ENCODE measurements around the gene PCDHA1.
A peak's percentile ranks its signal among the peaks of the same experiment; 100 is the strongest.

PCDHA1 gene

DNA sequence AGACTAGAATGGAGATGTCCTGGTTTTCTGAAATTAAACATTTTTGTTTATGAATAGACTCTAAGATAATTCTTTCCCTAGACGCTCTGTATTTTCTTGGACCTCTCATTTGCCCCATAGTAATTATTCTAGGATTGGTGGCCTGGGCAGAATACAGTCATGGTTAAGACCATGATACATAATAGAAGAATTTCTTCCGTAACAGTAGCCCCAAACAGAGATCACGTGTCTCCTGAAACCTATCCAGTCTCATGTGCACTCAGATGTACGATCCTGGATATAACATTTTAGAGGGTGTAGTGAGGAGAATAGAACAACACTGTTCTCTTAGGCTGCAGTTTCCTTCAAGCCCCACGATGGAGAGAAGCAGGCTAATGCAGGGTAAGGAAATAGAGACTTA is 202.7 kb downstream of the PCDHA1 start:
- no peak for DNase-seq (ENCODE audit: low read depth)

DNA sequence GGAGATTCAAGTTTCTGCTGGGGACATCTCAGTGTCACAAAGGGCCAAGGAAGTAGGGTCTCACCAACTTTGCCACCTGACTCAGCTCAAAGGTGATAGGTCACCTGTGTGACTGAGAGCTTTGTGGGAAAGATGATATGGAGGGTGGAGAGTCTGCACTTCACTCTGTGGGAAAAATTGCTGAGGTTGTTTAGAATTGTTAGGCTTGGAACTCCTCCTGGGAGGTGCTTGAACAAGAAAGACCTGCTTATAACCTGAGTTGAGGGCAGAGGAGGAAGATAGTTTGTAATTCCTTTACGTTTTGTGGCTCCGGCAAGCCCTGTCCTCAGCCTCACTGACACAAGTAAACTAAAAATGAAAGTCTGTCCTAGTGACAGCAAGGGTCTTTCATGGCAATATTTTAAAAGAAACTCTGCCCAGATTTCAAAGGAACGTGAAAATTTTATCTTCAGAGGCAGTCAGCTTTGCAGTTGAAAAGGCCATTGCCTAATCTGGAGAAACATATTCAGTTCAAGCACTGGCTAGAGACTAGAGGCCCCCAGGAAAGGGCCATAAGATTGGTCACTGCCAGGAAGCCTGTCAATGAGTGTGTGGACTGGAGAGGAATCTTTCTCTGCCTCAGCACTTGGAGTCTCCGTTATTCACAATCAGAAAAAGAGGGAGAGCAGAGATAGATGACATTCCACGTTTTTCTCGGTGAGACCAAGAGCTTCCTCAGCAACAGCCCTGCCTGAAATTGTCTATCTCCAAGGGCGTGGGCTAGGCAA is 203.5 kb downstream of the PCDHA1 start:
- no peak for DNase-seq (ENCODE audit: low read depth)

DNA sequence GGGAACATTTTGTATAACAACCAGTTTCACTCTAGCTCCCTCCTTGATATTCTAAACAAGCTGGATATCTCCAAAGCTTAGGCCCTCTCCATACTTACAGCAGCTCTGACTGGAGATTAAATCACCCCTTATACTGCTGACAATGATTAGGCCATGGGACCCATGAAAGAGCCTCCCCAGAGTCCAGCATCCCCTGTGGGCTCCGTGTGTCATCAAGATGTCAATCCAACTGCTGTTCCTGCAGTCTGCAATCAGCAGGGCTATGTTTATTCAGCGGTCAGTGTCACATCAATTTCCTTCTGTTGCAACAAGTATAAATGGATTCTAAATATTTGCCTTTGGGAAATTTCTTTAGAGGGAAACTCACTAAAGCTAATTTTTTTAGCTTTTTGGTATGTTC is 206.9 kb downstream of the PCDHA1 start:
- DNase-seq (ENCODE audit: low read depth): no peak

DNA sequence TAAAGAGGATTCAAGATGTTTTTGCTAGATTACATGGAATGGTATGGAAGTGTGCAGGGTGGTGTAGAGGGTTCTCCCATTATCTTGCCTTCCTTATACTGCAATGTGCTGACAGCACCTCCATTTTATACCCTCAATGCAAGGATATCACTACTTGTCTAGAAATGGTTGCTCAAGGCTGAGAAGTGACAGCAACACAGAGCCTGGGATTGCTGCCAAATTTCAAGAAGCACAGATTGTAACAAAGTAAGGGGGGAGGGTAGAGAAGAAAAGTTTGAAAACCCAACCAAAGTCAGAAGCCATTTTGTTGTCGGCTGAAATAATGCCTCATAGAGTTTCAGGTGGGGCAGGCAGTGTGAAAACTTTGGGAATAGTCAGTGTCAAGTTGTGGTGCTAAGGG is 210.1 kb downstream of the PCDHA1 start:
- no peak for DNase-seq (ENCODE audit: low read depth)

DNA sequence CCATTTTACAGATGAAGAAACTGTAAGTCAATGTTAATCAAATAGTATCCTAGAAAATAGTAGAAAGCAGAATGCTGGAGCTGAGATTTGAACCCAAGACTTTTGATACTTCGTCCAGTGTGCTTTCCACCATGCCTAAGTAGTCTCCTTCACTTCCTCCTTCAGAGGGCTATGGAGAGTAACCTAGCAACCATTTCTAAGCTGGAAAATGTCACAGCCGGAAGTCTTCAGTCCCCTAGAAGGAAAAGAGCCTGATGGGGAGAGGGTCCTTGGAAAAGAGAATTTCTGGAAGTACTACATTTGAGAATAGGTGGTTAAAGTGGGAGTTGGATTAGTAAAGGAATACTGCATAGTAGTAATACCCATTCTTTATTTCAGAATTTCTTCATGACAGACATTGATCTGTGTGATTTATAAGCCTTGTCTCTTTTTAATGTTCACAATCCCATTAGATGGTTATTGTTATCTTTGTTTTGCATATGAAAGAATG is 213.0 kb downstream of the PCDHA1 start:
- DNase-seq (ENCODE audit: low read depth): no peak

DNA sequence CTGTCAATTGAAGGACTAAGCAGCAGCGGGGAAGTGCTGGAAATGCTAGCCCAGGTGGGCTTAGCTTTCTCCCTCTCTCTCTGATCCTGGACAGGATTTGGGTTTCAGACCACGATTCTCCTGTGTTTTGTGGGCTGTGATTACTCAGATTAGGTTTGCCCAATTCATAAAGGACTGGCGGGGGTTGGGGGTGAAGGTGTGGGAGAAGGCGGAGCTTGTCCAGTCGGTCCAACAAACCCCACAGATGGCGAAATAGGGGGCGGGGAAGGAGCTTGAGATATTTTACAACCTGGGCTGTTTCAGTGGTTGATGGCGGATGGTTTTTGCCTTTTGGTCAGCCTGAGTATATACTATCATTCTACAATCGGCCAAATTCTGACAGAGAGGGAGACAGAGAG is 215.5 kb downstream of the PCDHA1 start:
- DNase-seq (ENCODE audit: low read depth): no peak

DNA sequence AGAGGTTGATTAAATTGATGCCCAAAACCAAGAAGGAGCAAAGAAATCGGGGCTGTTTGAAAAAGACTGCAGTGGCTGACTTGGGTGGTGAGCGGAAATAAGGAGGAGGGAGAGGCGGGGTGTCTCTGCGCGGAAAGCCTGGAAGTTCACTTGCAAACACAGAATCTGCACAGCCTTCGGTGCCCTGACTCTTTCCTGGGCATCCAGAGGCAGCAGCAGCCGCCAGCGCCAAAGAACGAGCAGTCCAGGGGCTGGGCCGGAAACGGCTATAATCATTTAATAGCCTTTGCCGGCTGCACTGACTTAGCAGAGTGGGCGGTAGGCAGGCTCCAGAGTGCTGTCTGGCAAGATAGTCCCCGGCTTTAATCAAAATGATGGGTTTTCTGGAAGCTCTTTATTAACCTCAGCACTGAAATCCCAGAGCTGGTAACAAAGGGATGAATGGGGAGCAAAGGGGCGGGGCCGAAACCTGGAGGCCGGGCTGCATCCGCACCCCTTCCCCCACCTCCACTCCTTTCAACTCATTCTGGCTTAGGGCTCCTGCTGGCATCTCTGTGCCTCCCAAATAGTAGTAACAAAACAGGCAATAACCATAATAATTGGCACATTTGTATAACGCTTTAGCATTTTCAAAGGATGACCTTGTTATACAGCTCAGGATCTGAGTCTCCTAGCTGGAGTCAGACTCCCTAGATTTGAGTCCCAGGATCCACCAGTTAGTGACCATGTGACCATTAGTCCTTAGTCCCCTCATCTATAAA is 216.1 kb downstream of the PCDHA1 start:
- no peak for DNase-seq (ENCODE audit: low read depth)

DNA sequence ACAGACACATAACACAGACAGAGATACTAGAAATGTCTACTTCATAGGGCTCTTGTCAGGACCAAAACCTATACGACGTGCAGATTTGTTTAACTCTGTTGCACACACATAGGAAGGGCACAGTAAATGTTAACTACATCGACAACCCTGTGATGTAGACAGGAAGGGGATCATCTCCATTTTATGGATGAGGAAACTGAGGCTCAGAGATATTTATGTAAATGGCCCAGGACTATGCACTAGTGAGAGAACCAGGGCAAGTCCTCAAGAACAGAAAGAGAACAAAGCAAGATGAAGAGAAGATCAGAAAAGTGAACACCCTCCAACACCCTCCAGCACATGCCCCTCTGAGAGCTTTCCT is 216.6 kb downstream of the PCDHA1 start:
- no peak for DNase-seq (ENCODE audit: low read depth)

DNA sequence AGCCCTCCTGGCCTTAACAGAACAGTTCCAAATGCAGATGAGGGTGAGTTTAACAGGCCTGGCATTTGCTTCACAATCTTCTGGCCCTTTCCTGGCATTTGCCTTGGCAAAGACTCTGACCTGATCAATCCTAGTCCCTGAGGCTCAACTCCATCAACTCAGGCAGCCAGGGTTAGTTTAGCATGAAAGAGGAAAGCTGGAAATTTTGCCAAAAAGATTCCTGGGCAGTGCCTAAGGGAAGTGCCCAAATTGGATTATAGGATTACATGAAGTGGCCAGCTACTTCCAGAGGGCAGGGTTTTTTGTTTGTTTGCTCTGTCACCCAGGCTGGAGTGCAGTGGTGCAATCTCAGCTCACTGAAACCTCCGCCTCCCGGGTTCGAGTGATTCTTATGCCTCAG is 217.1 kb downstream of the PCDHA1 start:
- no peak for DNase-seq (ENCODE audit: low read depth)

DNA sequence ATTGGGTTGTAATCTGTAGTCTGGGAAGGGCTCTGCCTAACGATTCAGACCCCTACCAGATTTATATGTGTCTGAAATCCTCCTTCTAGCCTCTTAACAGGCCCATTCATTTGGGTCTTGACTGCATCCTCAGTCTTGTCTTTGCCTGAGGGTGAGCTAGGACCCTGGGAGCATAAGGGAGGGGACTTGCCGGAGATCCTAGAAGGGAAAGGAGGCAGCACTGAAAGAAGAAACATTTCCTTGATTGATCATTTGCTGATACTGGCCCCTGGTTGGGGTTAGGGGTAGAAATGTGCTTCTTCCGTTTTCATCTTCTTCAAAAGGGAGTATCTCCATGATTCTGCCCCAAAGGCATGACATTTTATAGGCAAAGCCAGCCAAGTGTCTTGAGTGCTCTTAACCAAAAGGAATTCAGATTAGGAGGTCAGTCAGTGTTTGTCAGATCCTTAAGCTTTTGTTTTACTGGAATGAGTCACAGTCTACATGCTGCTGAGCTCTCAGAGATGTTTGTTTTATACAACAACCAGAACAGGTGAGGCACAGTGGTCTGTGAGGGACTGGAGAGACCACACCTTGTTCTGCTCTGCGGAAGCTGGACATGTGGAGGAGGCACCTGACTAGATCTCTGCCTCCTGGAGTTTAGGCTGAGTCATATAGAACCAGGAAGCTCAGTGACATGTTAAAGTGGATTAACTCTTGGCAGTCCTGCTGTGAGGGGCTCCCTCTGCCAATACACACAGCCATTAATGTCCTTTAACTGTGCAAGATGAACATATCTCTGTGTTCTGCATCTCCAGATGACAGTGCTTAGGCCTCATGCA is 218.1 kb downstream of the PCDHA1 start:
- DNase-seq (ENCODE audit: low read depth): no peak

DNA sequence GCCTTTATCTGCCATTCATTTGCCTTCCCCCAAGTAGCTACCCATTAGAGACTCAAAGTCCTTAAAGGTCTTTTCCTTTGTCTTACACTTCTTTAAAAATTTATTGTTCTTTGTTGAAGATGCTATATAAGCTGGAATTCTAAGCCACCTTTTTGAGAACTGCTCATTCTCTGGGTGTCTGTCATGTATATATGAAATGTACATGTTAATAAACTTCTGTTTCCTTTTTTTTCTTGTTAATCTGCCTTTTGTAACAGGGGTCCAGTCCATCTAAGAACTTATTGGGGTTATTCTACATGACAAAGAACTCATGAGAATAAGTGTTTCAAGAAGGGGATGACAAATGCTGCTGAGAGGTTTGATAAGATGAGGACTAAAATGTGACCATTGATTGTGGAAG is 221.9 kb downstream of the PCDHA1 start:
- DNase-seq (ENCODE audit: low read depth): no peak

DNA sequence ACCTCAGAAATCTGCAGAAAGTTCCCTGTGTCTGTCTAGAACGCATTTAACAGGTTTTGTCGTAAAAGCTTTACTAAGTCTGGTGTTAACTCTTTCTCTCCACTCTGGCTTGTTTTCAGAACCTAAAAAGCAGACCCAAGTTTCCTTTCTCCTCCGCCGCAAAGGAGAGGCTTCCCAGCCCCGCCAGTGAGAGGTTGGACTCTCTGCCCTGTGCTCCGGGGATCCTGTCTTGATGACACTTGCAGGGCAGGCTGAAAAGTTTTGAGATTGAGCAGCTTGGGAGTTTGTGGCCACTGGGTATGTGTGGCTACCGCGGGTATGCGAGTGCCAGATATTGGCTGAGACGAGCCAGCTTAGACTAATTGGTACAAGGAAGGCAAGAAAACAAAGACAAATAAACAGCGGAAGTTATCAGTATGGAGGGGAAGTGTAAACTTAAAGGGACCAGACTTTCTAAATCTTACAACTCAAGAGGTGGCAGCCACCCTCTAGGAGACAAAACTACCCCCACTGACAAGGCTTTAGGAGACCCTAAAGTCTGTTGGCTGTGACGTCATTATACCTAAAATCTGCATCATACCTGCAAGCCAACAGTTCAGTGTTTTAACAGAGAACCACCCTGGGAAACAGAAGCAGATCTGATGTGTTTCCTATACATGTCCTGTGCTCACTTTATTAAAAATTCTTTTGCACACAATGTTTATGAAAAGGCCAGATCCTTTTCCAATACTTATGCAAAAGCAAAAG is 224.3 kb downstream of the PCDHA1 start:
- DNase-seq (ENCODE audit: low read depth): no peak

DNA sequence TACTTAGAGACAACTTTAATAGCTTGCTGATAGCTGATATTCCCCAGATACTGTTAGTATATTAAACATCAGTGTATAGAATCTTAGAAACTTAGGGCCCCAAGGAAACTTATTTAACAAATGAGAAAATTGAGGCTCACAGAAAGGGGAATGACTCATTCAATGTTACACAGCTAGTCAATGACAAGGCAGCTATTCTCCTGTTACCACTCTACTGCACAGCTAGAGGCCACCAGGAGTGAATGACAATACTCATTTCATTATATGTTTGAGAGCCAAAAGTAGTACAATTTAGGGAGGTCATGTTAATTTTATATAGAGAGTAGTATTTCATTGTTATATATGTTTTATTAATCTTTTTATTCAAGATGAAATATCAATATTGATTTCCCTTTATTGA is 232.0 kb downstream of the PCDHA1 start:
- no peak for DNase-seq (ENCODE audit: low read depth)

DNA sequence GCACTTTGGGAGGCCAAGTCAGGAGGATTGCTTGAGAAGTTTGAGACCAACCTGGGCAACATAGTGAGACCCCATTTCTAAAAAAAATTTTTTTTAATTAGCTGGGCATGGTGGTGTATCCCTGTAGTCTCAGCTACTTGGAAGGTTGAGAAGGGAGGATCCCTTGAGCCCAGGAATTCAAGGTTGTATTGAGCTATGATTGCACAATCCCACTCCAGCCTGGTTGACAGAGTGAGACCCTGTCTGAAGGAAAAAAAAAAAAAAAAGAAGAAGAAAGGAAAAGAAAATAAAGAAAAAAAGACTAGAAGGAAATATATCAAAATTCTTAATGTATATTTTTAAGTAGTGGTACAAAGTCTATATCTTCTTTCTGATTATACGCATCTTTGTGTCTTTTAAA is 236.4 kb downstream of the PCDHA1 start:
- no peak for DNase-seq (ENCODE audit: low read depth)

DNA sequence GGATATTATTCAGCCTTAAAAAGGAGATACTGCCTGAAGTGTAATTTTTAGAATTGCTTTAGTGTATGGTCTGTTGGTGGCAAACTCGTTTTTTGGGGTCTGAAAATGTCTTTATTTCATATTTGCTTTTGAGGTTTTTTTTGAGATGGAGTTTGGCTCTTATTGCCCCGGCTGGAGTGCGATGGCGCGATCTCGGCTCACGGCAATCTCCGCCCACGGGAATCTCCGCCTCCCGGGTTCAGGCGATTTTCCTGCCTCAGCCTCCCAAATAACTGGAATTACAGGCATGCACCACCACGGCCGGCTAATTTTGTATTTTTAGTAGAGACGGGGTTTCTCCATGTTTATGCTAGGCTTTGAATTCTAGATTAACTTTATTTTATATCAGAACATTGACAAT is 245.1 kb downstream of the PCDHA1 start:
- DNase-seq (ENCODE audit: low read depth): no peak

DNA sequence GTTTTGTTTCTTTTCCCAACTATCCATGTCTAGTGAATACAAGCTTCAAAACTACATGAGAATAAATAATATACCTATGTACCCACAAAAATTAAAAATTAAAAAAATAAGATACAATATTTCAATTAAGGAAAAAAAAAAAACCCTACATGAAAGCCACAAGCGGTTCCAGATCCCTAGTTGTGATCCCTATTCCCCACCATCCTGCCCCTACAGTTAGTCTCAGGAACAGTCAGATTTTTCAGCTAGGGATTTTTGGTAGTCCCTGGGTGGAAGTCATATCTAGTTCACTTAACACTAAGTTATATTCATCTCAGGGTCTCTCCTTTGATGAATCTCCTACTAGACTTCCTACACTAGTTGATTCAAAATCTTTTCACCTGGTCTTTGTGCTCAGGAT is 246.7 kb downstream of the PCDHA1 start:
- no peak for DNase-seq (ENCODE audit: low read depth)

DNA sequence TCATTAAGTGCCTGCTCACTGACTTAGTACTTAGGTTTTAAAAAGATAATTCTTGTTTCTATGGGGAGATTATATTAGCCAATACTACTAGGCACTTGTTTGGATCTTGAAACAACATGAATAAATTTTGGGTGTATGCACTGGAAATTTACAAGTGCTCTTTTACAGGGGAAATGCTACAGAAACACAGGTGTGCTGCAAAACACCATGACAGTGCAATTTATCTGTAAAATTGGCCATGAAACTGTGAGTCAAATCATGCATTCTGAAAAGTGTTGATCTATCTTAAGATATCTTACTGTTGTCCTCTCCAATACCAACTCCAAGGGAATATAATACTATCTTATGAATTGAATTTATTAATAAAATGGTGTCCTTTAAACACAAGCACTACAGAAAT is 253.1 kb downstream of the PCDHA1 start:
- DNase-seq (ENCODE audit: low read depth): no peak

DNA sequence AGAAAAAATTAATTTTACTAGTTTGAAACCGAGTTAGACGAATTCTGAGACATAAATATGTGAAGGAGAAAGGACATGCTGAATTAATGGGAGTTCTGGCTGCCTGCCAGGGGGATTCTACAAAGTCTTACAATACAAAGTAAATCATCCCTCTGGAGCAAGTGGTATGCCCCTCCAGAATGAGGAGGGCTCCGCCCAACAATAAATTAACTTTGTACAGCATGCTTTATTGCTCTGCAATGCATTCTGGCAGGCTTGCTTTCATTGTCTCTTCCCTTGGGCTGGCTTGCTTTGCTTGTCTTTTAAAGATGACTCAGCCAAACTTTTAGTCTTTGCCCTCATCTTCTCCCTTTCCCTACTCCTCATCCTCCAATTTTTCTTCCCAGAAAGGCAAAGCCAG is 253.6 kb downstream of the PCDHA1 start:
- DNase-seq (ENCODE audit: low read depth): no peak

DNA sequence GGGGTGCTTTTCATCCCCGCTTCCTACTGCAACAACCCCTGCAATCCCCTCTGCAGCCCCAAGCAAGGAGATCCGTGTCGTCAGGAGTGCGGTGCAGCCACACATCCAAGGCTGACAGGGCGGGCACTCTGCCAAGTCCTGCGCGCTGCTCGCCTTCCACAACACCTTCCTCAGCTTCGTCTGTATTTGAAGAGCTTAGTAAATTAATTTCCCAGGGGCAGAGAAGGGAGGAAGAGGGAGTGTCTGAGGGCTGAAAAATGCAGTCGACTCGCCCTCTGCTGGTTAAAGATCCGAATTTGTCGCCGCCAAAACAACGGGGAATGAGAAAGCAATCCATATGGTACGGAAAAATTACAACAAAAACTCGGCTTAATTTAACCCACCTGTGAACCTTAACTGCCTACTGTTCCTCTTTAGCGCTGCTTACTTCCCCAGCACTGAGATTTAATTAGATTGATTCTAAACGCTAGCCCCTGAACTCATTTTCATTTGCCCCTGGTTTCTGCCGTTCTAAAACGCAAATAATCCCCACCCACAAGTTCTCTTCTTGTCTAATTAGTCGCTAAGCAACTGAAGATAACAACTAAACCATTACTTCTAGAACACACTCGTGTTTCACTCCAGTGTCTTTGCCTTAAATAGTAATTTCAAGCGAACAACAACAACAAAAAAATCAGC is 254.3 kb downstream of the PCDHA1 start:
- no peak for DNase-seq (ENCODE audit: low read depth)

DNA sequence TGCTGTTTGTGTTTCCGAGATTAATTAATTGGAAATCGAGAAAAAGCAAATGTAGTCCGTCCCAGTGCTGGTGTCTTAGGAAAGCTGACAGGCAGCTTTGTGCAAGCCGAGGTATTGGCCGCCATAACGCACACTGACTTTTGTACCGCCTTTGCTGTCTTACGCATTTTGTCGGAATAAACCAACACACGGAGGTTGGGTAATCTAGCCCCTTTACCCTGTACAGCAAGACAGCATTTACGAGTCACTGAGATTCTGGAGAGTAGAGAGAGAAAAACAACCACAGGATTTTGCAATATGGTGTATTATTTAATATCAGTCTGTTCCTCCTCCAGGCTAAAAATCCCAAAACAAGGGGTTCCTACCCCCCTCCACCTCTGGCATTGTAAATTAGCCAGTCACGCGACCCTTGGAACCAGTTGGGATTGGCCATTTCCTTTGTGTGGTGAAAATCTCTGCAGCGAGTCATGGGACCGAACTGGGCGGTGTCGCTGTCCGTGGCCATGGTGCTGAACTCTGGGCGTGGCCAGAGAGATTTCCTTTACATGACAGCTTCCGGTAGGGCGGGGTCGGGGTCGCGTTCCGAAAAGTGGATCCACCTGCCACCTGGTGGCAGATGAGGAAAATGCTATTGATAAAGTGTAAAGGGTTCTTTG is 255.0 kb downstream of the PCDHA1 start:
- peak; percentile 55 for DNase-seq (ENCODE audit: low read depth)

DNA sequence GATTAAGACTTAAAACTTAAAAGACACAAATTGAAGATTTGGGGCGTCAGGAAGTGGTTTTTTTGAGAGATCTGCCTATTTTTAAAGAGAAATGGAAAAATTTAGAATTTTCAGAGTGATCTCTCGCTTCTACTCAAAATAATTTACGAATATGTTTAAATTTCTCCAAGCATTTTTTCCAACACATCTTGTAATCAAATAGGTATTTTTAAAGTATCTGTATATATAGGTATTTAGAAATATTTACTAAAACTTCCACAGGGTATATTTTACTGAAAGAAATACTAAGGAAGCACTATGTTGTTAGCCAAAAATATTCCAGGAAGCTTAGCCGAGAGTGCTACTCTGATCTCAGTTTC is 255.5 kb downstream of the PCDHA1 start:
- DNase-seq (ENCODE audit: low read depth): no peak
